GM21360 (cell line): ENCODE data around the gene DONSON.

Experiments
- ATAC-seq: cut with Tn5 transposase; IDR thresholded peaks from one replicate; pipeline ENCODE4 v1.9.1; 2021; ENCODE audit warnings: mild to moderate bottlenecking, moderate library complexity; ENCODE audit not compliant: unreplicated experiment

The DONSON gene

DNA sequence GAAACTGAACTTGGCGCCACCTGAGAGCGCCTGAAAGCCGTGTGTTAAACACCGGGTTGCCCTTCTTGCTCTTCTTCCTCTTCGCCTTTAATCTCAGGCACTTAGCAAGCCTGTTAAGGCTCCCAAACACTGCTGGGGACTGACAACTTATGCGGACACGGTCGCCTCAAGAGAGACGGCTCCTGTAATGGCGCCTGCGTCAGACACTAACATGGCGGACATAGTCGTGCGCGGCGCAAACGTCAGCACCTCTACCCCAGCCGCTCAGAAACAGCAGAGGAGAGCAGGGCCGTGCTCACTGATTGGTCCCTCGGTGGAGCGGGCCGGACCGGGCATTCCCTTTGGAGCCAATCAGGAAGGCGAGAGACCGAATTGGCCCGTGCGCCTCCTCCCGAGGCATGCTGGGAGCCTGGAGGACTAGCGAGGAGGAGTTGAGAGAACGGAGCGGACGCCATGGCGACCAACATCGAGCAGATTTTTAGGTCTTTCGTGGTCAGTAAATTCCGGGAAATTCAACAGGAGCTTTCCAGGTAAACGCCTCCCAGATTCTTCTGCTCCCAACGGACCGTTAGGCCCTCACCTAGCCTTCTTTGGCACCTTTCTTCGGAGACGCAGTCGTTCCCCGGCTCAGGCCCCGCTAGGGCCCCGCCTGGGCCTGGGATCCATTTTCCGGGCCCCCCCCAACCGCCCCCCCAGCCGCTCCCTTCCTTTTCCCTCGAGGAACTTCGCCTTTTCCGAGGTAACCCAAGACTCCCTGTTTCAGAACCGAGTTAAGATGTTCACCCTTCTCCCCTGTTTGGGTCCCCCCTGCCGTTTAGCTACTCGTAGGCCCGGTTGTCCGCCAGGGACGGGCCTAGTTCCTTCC lies 45.6 kb downstream of the DONSON start, which contains the start of gene SON:
Gene SON, plus strand, starts transcription at position 399 of the 865 bp plus-strand sequence. Its CDS starts 55 bp downstream, at position 454.
- ATAC-seq = peak; percentile 90

DNA sequence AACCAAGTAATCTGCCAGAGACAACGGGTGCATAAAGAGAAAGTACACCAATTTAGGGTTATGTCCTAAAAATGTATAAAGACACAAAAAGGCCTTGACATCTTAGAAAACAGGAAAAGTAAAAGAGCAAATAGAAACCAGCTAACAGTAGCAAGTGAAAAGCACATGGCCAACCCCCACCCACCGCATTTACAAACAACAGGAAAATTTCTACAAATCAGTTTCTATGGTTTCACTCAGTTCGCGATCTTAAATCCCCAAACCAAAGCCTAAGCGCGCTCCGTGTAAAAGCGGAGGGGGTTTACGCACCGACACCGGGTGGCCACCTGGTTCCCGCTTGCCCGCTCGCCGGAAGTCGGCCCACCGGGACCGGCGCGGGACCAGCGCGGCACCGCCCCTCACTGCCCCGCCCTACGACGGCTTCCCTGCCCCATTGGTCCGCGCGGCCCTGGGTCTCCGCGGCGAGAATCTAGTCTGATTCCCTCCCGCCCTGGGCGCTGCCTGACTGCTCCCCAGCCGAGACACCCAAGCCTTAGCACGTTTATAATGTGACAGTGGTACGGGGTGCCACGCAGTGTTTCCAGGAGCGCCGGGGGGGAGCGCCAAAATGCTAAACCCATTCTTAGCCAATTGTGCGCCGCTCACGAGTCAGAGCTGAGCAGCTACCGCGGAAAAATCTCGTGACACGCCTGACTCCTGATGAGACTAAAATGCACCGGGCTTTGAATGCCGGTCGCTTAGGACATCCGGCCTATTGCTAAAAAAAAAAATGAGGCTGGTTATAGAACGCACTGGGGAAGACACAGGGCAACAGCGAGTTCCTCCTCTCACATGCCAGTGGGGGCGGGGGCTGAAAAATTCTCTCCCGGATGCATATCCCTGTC lies 46.5 kb downstream of the DONSON start, which contains the start of gene GART:
Gene GART, minus strand, starts transcription at position 362 of the 884 bp plus-strand sequence. CDS start 2,802 bp downstream, outside the sequence.
- ATAC-seq = peak; percentile 50

DNA sequence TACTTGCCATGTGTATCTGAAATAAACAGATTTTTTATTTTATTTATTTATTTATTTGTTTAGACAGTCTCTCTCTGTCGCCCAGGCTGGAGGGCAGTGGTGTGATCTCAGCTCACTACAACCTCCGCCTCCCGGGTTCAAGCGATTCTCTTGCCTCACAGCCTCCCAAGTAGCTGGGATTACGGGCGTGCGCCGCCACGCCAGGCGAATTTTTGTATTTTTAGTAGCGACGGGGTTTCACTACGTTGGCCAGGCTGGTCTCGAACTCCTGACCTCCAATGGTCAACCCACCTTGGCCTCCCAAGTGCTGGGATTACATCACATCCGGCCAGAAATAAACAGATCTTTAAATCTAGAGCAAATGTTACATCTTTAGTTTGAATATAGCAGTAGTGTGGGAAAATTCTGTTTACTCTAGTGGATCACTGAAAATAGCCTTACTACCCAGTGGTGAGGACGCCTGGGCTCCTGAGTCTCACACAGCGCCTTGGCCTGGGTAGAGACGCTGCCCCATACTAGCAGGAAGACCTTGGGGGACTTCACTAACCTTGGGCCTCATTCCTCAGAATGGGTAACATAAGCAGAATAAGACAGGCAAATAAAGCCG lies 47.3 kb downstream of the DONSON start:
- ATAC-seq = no peak

GRCh38 chr21:33540711-33541104 lies 47.8 kb downstream of the DONSON start:
- ATAC-seq = no peak

GRCh38 chr21:33539616-33540015 lies 48.9 kb downstream of the DONSON start:
- ATAC-seq = no peak

DNA sequence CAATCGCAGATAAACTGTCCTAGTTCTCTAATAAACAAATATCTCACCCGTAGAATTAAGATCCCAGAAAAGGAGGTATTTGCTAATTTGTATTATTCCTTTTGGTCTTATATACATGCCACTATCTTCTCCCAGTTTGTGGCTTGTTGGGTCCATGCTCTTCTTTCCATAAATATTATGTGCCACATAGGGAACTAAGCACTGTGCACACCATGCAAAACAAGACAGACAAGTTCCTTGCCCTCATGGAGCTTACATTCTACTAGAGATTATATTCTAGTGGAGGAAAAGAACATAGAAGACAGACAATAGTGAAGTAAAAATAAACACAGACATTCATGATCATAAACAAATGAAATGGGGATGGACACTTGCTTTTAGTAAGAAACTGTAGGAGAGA lies 51.3 kb downstream of the DONSON start:
- no peak for ATAC-seq

DNA sequence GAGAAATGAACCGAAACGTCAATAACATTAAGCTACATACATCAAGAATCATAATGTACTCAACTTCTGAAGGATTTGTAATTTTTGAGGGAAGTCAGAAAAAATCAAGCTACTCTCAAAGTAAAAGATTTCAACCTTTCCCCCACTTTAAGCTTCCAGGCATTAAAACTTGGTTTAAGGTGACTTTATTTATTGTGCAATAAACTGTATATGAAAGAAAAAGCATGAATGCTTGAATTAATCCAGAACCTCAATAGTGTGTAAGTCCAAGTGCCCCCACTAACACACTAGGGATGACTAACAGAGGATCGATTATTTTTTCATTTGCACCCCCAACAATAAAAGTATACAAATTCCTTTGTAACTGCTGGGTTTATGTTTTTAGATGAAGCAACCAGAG lies 57.5 kb downstream of the DONSON start:
- no peak for ATAC-seq
